Measurements from ENCODE around the gene CD53.
"Not testable (repeated sequence)": the region's sequence is repeated elsewhere in the genome, so short reads cannot be mapped to it uniquely, and the experiment has no call there.

CD53 gene

GRCh38 chr1:110872745-110873720 is at the start of gene CD53:
TSS of gene CD53 (plus strand) at chr1:110873148. CDS start at chr1:110891409, 18,261 bp downstream.
- DNase-seq: no peak

GRCh38 chr1:110824192-110824591 is 48.8 kb upstream of the CD53 start:
- no peak for DNase-seq

GRCh38 chr1:110829955-110830553 is 42.9 kb upstream of the CD53 start:
- peak; percentile 25 to 39 for DNase-seq

- DNase-seq: not testable (repeated sequence)
Measured at GRCh38 chr1:110833779-110834178, 39.2 kb upstream of the CD53 start.

GRCh38 chr1:110846861-110847260 is 26.1 kb upstream of the CD53 start:
- no peak for DNase-seq

- DNase-seq: no peak
Measured at GRCh38 chr1:110850145-110850544, 22.8 kb upstream of the CD53 start.

GRCh38 chr1:110850627-110851026 is 22.3 kb upstream of the CD53 start:
- no peak for DNase-seq

GRCh38 chr1:110853135-110853534 is 19.8 kb upstream of the CD53 start:
- no peak for DNase-seq

GRCh38 chr1:110856410-110856809 is 16.5 kb upstream of the CD53 start:
- DNase-seq: no peak

GRCh38 chr1:110857964-110858948 is 14.7 kb upstream of the CD53 start:
- DNase-seq: no peak

- DNase-seq: no peak
Measured at GRCh38 chr1:110859062-110859461, 13.9 kb upstream of the CD53 start.

- no peak for DNase-seq
Measured at GRCh38 chr1:110860174-110860573, 12.8 kb upstream of the CD53 start.

- DNase-seq: not testable (repeated sequence)
Measured at GRCh38 chr1:110860620-110861019, 12.3 kb upstream of the CD53 start.

GRCh38 chr1:110861942-110862341 is 11.0 kb upstream of the CD53 start:
- DNase-seq: not testable (repeated sequence)

- DNase-seq: no peak
Measured at GRCh38 chr1:110864287-110864686, 8.7 kb upstream of the CD53 start.

GRCh38 chr1:110870721-110871388 is 2.1 kb upstream of the CD53 start:
- DNase-seq: no peak

GRCh38 chr1:110872366-110872744 is 593 bp upstream of the CD53 start:
- no peak for DNase-seq

GRCh38 chr1:110873856-110874255 is 908 bp downstream of the CD53 start:
- no peak for DNase-seq

- no peak for DNase-seq
Measured at GRCh38 chr1:110874324-110875215, 1.6 kb downstream of the CD53 start.

- no peak for DNase-seq
Measured at GRCh38 chr1:110875216-110875731, 2.3 kb downstream of the CD53 start.

GRCh38 chr1:110876748-110877341 is 3.9 kb downstream of the CD53 start:
- no peak for DNase-seq
